Vagina (tissue), 2 donors: ENCODE data around the gene HAPLN2. TPM values are rescaled to one million over a fixed set of nuclear protein-coding genes. Genes with fewer than 3 reads are reported as not detected.

ENCODE experiments used
- DNase-seq, 2 donors: peaks; one replicate each; pipeline ENCODE4 v3.0.0-alpha.2; 2017; ENCODE audit errors: extremely low spot score in 2 of 2
- H3K27ac ChIP-seq: fragments of 200-600 bp; sonication (generic); one replicate; pipeline ENCODE4 v1.5.1; 2019
- H3K27me3 ChIP-seq: fragments of 200-600 bp; sonication (generic); one replicate; pipeline ENCODE4 v1.5.1; 2019
- H3K36me3 ChIP-seq, 2 donors: fragments of 200-600 bp; sonication (generic); one replicate each; pipeline ENCODE4 v1.5.1; 2017 to 2019
- H3K4me1 ChIP-seq: fragments of 200-600 bp; sonication (generic); one replicate; pipeline ENCODE4 v1.5.1; 2019
- H3K4me3 ChIP-seq, 2 donors: fragments of 200-600 bp; sonication (generic); 1 replicate in 1 of 2; 2 replicates in 1 of 2; pipeline ENCODE4 v1.5.1; 2016 to 2019
- H3K9me3 ChIP-seq: fragments of 200-600 bp; sonication (generic); one replicate; pipeline ENCODE4 v1.5.1; 2019
- CTCF ChIP-seq, 3 experiments: fragments of 450-650 bp in 2 of 3; fragments of 200-600 bp in 1 of 3; sonication (generic) in 1 of 3; IDR thresholded peaks; one replicate each; pipeline ENCODE4 v1.5.1; 2017 to 2019; ENCODE audit warnings: antibody characterized with exemption in 3 of 3, mild to moderate bottlenecking in 2 of 3, moderate library complexity in 2 of 3
- POLR2A ChIP-seq, 2 donors: fragments of 450-650 bp; IDR thresholded peaks; one replicate each; pipeline ENCODE4 v1.6.1; 2017; ENCODE audit warnings: antibody characterized with exemption in 2 of 2, mild to moderate bottlenecking in 2 of 2, moderate library complexity in 2 of 2
- POLR2AphosphoS5 ChIP-seq, 2 donors: sonication (generic); formaldehyde crosslinking; IDR thresholded peaks; one replicate each; pipeline ENCODE4 v1.9.0; 2017; ENCODE audit warnings: antibody characterized with exemption in 2 of 2, mild to moderate bottlenecking in 2 of 2, low read depth in 1 of 2; ENCODE audit not compliant: insufficient read depth in 1 of 2
- intact Hi-C: fragments of 100-400 bp; cut with DNase I; formaldehyde crosslinking; loops from one replicate; pipeline ENCODE4 v1.15.1; 2023
- total RNA-seq: library from RNA; depleted of rRNA; stranded (reverse); fragments of >200 nt; gene quantifications from one replicate; pipeline ENCODE4 v1.2.3, GENCODE V29; 2016

HAPLN2 gene
- total RNA-seq, 1 donor from 2014 or later, result not detected

- Histone ChIP-seq H3K27ac (peak overlapping the region; percentile 85), H3K9me3 (no peaks in the 10 kb centered on the region), H3K27me3 (no peaks in the 10 kb centered on the region), H3K36me3 (no peaks in the 10 kb centered on the region), H3K4me3 (peak overlapping the region in 1 of 2 donors; percentile 5), H3K4me1 (peaks cover 64% of the 10 kb centered on the region)
- no peak for TF ChIP-seq CTCF (IDR thresholded peaks at IDR 0.05)
- no peak for DNase-seq
- intact Hi-C loops, result loop anchor here (5.0 kb wide), 2 partner anchors 77 to 272 kb away; no protein-coding TSS in a partner anchor
Measured at GRCh38 chr1:156659661-156659987, 40.4 kb downstream of the HAPLN2 start.

- peak in 1 of 2 donors; percentile 97 for DNase-seq
- TF ChIP-seq CTCF (IDR thresholded peaks at IDR 0.05) (peak; percentile 98 to 99 (median 99)), POLR2AphosphoS5 (IDR thresholded peaks at IDR 0.05; ENCODE audit: insufficient read depth in 1 of 2, low read depth in 1 of 2) (peak; percentile 52 to 81), POLR2A (IDR thresholded peaks at IDR 0.05) (no peak)
- Histone ChIP-seq H3K36me3 (no peaks in the 10 kb centered on the region), H3K9me3 (no peaks in the 10 kb centered on the region), H3K27ac (peak overlapping the region; percentile 85), H3K27me3 (no peaks in the 10 kb centered on the region), H3K4me1 (peaks cover 69% of the 10 kb centered on the region), H3K4me3 (peak overlapping the region in 1 of 2 donors; percentile 5)
- intact Hi-C loops, result loop anchor here (2.0 to 5.0 kb wide), 3 partner anchors 17 to 273 kb away; partner anchors contain the start of gene NES
Measured at GRCh38 chr1:156659988-156660751, 41.0 kb downstream of the HAPLN2 start.

- Histone ChIP-seq H3K27ac (peak overlapping the region; percentile 85), H3K9me3 (no peaks in the 10 kb centered on the region), H3K27me3 (no peaks in the 10 kb centered on the region), H3K4me1 (peaks cover 75% of the 10 kb centered on the region), H3K36me3 (no peaks in the 10 kb centered on the region), H3K4me3 (no peak overlapping the region)
- no peak for DNase-seq
- no peak for TF ChIP-seq CTCF (IDR thresholded peaks at IDR 0.05)
- TF ChIP-seq POLR2AphosphoS5 (IDR thresholded peaks at IDR 0.05; ENCODE audit: insufficient read depth in 1 of 2, low read depth in 1 of 2), result no peak
- no peak for TF ChIP-seq POLR2A (IDR thresholded peaks at IDR 0.05)
- intact Hi-C loops, result loop anchor here (2.0 kb wide), 1 partner anchor 16 kb away; the partner anchor contains the start of gene NES
Measured at GRCh38 chr1:156660752-156661112, 41.5 kb downstream of the HAPLN2 start.

GRCh38 chr1:156662005-156662799, 43.0 kb downstream of the HAPLN2 start:
- Histone ChIP-seq H3K27me3 (no peaks in the 10 kb centered on the region), H3K27ac (peak overlapping the region; percentile 85), H3K9me3 (no peaks in the 10 kb centered on the region), H3K4me3 (no peak overlapping the region), H3K36me3 (no peaks in the 10 kb centered on the region), H3K4me1 (peaks cover 72% of the 10 kb centered on the region)
- TF ChIP-seq POLR2A (IDR thresholded peaks at IDR 0.05), result no peak
- TF ChIP-seq POLR2AphosphoS5 (IDR thresholded peaks at IDR 0.05; ENCODE audit: insufficient read depth in 1 of 2, low read depth in 1 of 2), result no peak
- intact Hi-C loops, result no loop called here
- DNase-seq, result no peak

GRCh38 chr1:156662800-156663055, 43.5 kb downstream of the HAPLN2 start:
- Histone ChIP-seq H3K4me3 (no peak overlapping the region), H3K27ac (peak overlapping the region; percentile 85), H3K4me1 (peaks cover 72% of the 10 kb centered on the region), H3K9me3 (no peaks in the 10 kb centered on the region), H3K27me3 (no peaks in the 10 kb centered on the region), H3K36me3 (no peaks in the 10 kb centered on the region)
- no peak for TF ChIP-seq POLR2A (IDR thresholded peaks at IDR 0.05)
- TF ChIP-seq CTCF (IDR thresholded peaks at IDR 0.05), result no peak
- TF ChIP-seq POLR2AphosphoS5 (IDR thresholded peaks at IDR 0.05; ENCODE audit: insufficient read depth in 1 of 2, low read depth in 1 of 2), result no peak
- intact Hi-C loops, result no loop called here
- no peak for DNase-seq
